Panc1 (cell line): ENCODE measurements around the gene TMEM131L. TPM values are rescaled to one million over a fixed set of nuclear protein-coding genes. Genes with fewer than 3 reads are reported as not detected.

ENCODE experiments used
- ATAC-seq: fragments of 200-7000 bp; cut with Tn5 transposase; 2 replicates; pipeline ENCODE4 v1.9.1; 2020; ENCODE audit warnings: mild to moderate bottlenecking, moderate library complexity
- BruUV-seq: library from RNA; stranded (reverse); fragments of 400-500 nt; replicated peaks from 2 replicates; lab custom pipeline; 2021; lab: Mats Ljungman, UMichigan
- CTCF ChIA-PET: fragments of 300-600 bp; sonication (Branson Sonifier 250); formaldehyde crosslinking; loops from one replicate; lab custom pipeline; 2022; ENCODE audit warnings: antibody characterized with exemption; lab: Charles Lee
- POLR2A ChIA-PET: fragments of 300-600 bp; sonication (Branson Sonifier 250); formaldehyde crosslinking; loops from one replicate; lab custom pipeline; 2022; ENCODE audit warnings: antibody characterized with exemption; lab: Charles Lee
- DNase-seq: peaks from one replicate; pipeline ENCODE4 v3.0.0-alpha.2; 2010; ENCODE audit warnings: low read depth, low spot score
- H3K27ac ChIP-seq: 2 replicates; pipeline ENCODE4 v1.5.1; 2011; ENCODE audit warnings: mild to moderate bottlenecking, low read length, inconsistent platforms
- H3K27me3 ChIP-seq: fragments of 200-500 bp; sonication (Bioruptor generic); 2 replicates; pipeline ENCODE4 v1.6.0; 2014; ENCODE audit warnings: low read length, inconsistent platforms; ENCODE audit not compliant: control insufficient read depth, insufficient read depth
- H3K36me3 ChIP-seq: fragments of 200-500 bp; sonication (Bioruptor generic); 2 replicates; pipeline ENCODE4 v1.5.1; 2014; ENCODE audit warnings: inconsistent platforms, mild to moderate bottlenecking, low read length, moderate library complexity; ENCODE audit not compliant: control insufficient read depth, insufficient read depth
- H3K4me1 ChIP-seq: 2 replicates; pipeline ENCODE4 v1.5.1; 2011; ENCODE audit warnings: inconsistent platforms, mild to moderate bottlenecking, low read length, moderate library complexity; ENCODE audit not compliant: control insufficient read depth, insufficient read depth
- H3K4me3 ChIP-seq, 2 experiments: 2 replicates each; pipeline ENCODE4 v1.5.1; 2011 to 2012; ENCODE audit warnings: low read depth in 2 of 2, low read length in 2 of 2, mild to moderate bottlenecking in 2 of 2, inconsistent platforms in 1 of 2, moderate library complexity in 1 of 2
- H3K9me3 ChIP-seq: fragments of 200-500 bp; sonication (Bioruptor generic); 2 replicates; pipeline ENCODE4 v1.5.1; 2014; ENCODE audit warnings: low read depth, mild to moderate bottlenecking, inconsistent platforms, low read length, moderate library complexity; ENCODE audit not compliant: control insufficient read depth, insufficient read depth
- POLR2AphosphoS5 ChIP-seq: IDR thresholded peaks from 2 replicates; pipeline ENCODE4 v1.6.1; 2012; ENCODE audit warnings: mild to moderate bottlenecking, low read depth, low read length, moderate library complexity
- REST ChIP-seq, 2 experiments: IDR thresholded peaks; 2 replicates each; pipeline ENCODE4 v1.6.1; 2011 to 2012; ENCODE audit warnings: low read depth in 2 of 2, control low read depth in 1 of 2, low read length in 1 of 2, mild to moderate bottlenecking in 1 of 2, moderate library complexity in 1 of 2; ENCODE audit not compliant: insufficient read depth in 1 of 2
- SIN3A ChIP-seq: IDR thresholded peaks from 2 replicates; pipeline ENCODE4 v1.6.1; 2012; ENCODE audit warnings: low read depth, mild to moderate bottlenecking, low read length, moderate library complexity, borderline replicate concordance; ENCODE audit not compliant: insufficient read depth
- TCF7L2 ChIP-seq: IDR thresholded peaks from 2 replicates; pipeline ENCODE4 v1.6.1; 2011; ENCODE audit warnings: mild to moderate bottlenecking, low read depth, low read length, inconsistent platforms
- in situ Hi-C: cut with HindIII; loops from 2 replicates; pipeline ENCODE4 v1.10.0; 2016; ENCODE audit warnings: low sequenced_read_pairs, low pct_unique_long_range_greater_than_20kb
- intact Hi-C: fragments of 100-400 bp; cut with micrococcal nuclease; formaldehyde crosslinking; loops from one replicate; pipeline ENCODE4 v1.10.0; 2022; ENCODE audit not compliant: unreplicated experiment
- total RNA-seq: library from RNA; stranded (reverse); gene quantifications from one replicate; pipeline ENCODE4 v1.2.1, GENCODE V29; 2021; ENCODE audit not compliant: unreplicated experiment
- TF ChIP-seq, protein P1 (sequence below): fragments of 450-650 bp; IDR thresholded peaks from 2 replicates; pipeline ENCODE4 v1.5.1; 2017; ENCODE audit warnings: mild to moderate bottlenecking

Gene TMEM131L
- total RNA-seq, 1 experiment from 2014 or later, result 13.5 TPM

DNA sequence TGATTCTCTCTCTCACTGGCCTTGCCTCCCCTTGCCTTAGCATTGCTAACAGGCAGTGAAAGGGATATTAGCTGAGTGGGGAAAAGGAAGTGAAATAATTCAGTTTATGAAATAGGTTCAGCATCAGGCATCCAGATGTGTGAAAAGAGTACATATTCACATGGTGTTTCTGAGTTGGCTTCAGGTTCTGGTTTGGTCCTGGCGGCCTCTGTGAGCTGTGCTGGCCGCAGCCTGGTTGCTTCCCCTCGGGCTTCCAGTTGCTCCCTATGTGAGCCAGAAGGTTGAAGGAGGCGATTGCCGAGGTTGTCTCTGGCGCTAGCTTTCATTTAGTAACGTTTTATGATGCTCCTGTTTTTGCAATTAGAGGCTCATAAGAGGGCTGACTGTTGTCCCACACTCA is 118.9 kb downstream of the TMEM131L start:
- H3K36me3 ChIP-seq, result no peaks in the 10 kb centered on the region; the same call in 1 of the 2 replicates
- TF ChIP-seq SIN3A, result no peak
- TF ChIP-seq, protein P1, sequence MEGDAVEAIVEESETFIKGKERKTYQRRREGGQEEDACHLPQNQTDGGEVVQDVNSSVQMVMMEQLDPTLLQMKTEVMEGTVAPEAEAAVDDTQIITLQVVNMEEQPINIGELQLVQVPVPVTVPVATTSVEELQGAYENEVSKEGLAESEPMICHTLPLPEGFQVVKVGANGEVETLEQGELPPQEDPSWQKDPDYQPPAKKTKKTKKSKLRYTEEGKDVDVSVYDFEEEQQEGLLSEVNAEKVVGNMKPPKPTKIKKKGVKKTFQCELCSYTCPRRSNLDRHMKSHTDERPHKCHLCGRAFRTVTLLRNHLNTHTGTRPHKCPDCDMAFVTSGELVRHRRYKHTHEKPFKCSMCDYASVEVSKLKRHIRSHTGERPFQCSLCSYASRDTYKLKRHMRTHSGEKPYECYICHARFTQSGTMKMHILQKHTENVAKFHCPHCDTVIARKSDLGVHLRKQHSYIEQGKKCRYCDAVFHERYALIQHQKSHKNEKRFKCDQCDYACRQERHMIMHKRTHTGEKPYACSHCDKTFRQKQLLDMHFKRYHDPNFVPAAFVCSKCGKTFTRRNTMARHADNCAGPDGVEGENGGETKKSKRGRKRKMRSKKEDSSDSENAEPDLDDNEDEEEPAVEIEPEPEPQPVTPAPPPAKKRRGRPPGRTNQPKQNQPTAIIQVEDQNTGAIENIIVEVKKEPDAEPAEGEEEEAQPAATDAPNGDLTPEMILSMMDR, result no peak
- TF ChIP-seq POLR2AphosphoS5, result no peak
- no peak for TF ChIP-seq REST (IDR thresholded peaks at IDR 0.05; ENCODE audit: insufficient read depth in 1 of 2, low read depth in 2 of 2, low read length in 1 of 2)
- no peak for TF ChIP-seq TCF7L2
- no peaks in the 10 kb centered on the region for H3K9me3 ChIP-seq
- in situ Hi-C loops (no loop called here), intact Hi-C loops (no loop called here)
- BruUV-seq, result no TSS peak
- DNase-seq (no peak), ATAC-seq (no peak)
- POLR2A ChIA-PET, result no interaction called here
- CTCF ChIA-PET, result no interaction called here
- no peak overlapping the region for H3K27ac ChIP-seq
- H3K27me3 ChIP-seq, result no peaks in the 10 kb centered on the region
- no peaks in the 10 kb centered on the region for H3K4me1 ChIP-seq
- no peak overlapping the region for H3K4me3 ChIP-seq

DNA sequence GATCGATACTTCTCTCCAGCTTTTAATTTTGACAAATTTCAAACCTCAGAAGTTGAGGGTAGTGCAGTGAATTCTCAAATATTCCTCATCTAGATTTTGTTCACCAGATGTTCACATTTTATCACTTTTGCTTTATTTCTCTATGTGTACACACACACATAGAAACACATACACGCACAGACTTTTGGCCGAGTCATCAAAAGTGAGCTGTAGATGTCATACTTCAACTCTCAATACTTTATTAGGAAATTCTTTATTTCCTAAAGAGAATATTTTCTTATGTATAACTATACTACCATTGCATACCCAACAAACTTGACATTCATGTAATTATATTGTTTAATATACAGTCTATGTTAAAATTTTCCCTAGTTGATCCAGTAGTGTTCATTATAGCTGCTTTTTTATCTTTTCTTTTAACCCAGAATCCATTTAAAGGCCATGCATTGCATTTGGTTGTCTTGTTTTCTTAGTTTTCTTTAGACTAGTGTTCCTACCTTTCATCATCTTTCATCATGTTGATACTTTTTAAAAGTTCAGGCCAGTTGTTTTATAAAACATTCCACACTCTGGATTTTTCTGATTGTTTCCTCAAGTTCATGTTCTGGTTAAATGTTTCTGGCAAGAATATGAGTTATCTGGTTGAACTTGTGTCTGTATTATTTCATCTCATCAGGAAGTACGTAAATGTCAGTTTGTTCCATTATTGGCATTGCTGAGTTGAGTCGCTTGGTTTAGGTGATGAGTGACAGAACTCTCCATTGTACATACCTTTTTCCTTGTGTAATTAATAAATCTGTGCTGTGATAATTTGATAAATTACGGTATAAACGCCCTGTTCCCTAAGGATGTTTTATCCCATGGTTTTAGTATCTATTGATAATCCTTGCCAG is 123.8 kb downstream of the TMEM131L start:
- no peak overlapping the region for H3K27ac ChIP-seq
- POLR2A ChIA-PET, result no interaction called here
- CTCF ChIA-PET, result no interaction called here
- no TSS peak for BruUV-seq
- H3K9me3 ChIP-seq, result no peaks in the 10 kb centered on the region
- ATAC-seq, result no peak
- no peaks in the 10 kb centered on the region for H3K27me3 ChIP-seq
- no peaks in the 10 kb centered on the region; the same call in 1 of the 2 replicates for H3K36me3 ChIP-seq
- no peaks in the 10 kb centered on the region for H3K4me1 ChIP-seq
- in situ Hi-C loops, result no loop called here
- DNase-seq, result no peak
- no peak overlapping the region for H3K4me3 ChIP-seq
- TF ChIP-seq, protein P1, result no peak
- TF ChIP-seq REST (IDR thresholded peaks at IDR 0.05; ENCODE audit: insufficient read depth in 1 of 2, low read depth in 2 of 2, low read length in 1 of 2), result no peak
- TF ChIP-seq POLR2AphosphoS5, result no peak
- no peak for TF ChIP-seq SIN3A
- no peak for TF ChIP-seq TCF7L2
- intact Hi-C loops, result no loop called here
